PC-9 (cell line): ENCODE data around the gene ITIH5. TPM values are rescaled to one million over a fixed set of nuclear protein-coding genes. Genes with fewer than 3 reads are reported as not detected.

Experiments used
- BruUV-seq: library from RNA; stranded (reverse); fragments of 400-500 nt; replicated peaks from 2 replicates; lab custom pipeline; 2021; lab: Mats Ljungman, UMichigan
- CTCF ChIA-PET: fragments of 300-600 bp; sonication (Branson Sonifier 250); formaldehyde crosslinking; loops from one replicate; lab custom pipeline; 2022; ENCODE audit warnings: antibody characterized with exemption; lab: Charles Lee
- POLR2A ChIA-PET: fragments of 300-600 bp; sonication (Branson Sonifier 250); formaldehyde crosslinking; loops from one replicate; lab custom pipeline; 2022; ENCODE audit warnings: antibody characterized with exemption; ENCODE audit not compliant: unreplicated experiment; lab: Charles Lee
- DNase-seq, 2 experiments: peaks; one replicate each; pipeline versions ENCODE4 v3.0.0 to v3.0.0-alpha.2; 2015 to 2022; ENCODE audit warnings: mixed read lengths in 1 of 2
- H2AFZ ChIP-seq: fragments of 200-600 bp; sonication (generic); 2 replicates; pipeline ENCODE4 v1.8.1; 2017; ENCODE audit warnings: antibody characterized with exemption
- H3F3A ChIP-seq: fragments of 200-600 bp; sonication (generic); 2 replicates; pipeline ENCODE4 v1.8.1; 2017; ENCODE audit warnings: antibody characterized with exemption, mild to moderate bottlenecking, low read depth; ENCODE audit not compliant: insufficient read depth
- H3K27ac ChIP-seq: fragments of 200-600 bp; sonication (generic); 2 replicates; pipeline ENCODE4 v1.6.1; 2016; ENCODE audit warnings: mixed run types
- H3K27me3 ChIP-seq: fragments of 200-600 bp; sonication (generic); 2 replicates; pipeline ENCODE4 v1.6.1; 2016; ENCODE audit warnings: low read depth, mixed run types; ENCODE audit not compliant: insufficient read depth
- H3K36me3 ChIP-seq: fragments of 200-600 bp; sonication (generic); 2 replicates; pipeline ENCODE4 v1.6.1; 2016; ENCODE audit warnings: low read depth, mixed run types
- H3K4me1 ChIP-seq: fragments of 200-600 bp; sonication (generic); replicated peaks from 2 replicates; pipeline ENCODE4 v1.6.1; 2016; ENCODE audit warnings: mixed run types; ENCODE audit not compliant: insufficient read depth
- H3K4me2 ChIP-seq: fragments of 200-600 bp; sonication (generic); 2 replicates; pipeline ENCODE4 v1.6.1; 2017; ENCODE audit warnings: mixed run types
- H3K4me3 ChIP-seq: fragments of 200-600 bp; sonication (generic); 2 replicates; pipeline ENCODE4 v1.6.1; 2016; ENCODE audit warnings: mixed run types
- H3K79me2 ChIP-seq: fragments of 200-600 bp; sonication (generic); 2 replicates; pipeline ENCODE4 v1.6.1; 2017; ENCODE audit warnings: low read depth, mixed run types
- H3K9me2 ChIP-seq: fragments of 200-600 bp; sonication (generic); 2 replicates; pipeline ENCODE4 v1.8.1; 2017; ENCODE audit warnings: mild to moderate bottlenecking; ENCODE audit not compliant: insufficient read depth
- H3K9me3 ChIP-seq: fragments of 200-600 bp; sonication (generic); 2 replicates; pipeline ENCODE4 v1.8.1; 2016; ENCODE audit warnings: low read depth; ENCODE audit not compliant: insufficient read depth
- H4K20me1 ChIP-seq: fragments of 200-600 bp; sonication (generic); 2 replicates; pipeline ENCODE4 v1.8.1; 2017; ENCODE audit not compliant: insufficient read depth
- EZH2 ChIP-seq: fragments of 200-600 bp; sonication (generic); IDR thresholded peaks from 2 replicates; pipeline ENCODE4 v1.8.0; 2017; ENCODE audit warnings: antibody characterized with exemption, low read depth
- intact Hi-C: fragments of 100-400 bp; cut with micrococcal nuclease; formaldehyde crosslinking; loops from one replicate; pipeline ENCODE4 v1.10.0; 2022; ENCODE audit not compliant: unreplicated experiment
- total RNA-seq: library from RNA; stranded (reverse); gene quantifications from 2 replicates; pipeline ENCODE4 v1.2.3, GENCODE V29; 2021
- TF ChIP-seq, protein P1 (sequence below): fragments of 200-600 bp; sonication (generic); conservative IDR thresholded peaks from 2 replicates; pipeline ENCODE4 v1.6.1; 2017; ENCODE audit warnings: mixed run types, antibody characterized with exemption, mild to moderate bottlenecking, moderate library complexity

ITIH5 gene
- total RNA-seq, 1 experiment from 2014 or later, result not detected

DNA sequence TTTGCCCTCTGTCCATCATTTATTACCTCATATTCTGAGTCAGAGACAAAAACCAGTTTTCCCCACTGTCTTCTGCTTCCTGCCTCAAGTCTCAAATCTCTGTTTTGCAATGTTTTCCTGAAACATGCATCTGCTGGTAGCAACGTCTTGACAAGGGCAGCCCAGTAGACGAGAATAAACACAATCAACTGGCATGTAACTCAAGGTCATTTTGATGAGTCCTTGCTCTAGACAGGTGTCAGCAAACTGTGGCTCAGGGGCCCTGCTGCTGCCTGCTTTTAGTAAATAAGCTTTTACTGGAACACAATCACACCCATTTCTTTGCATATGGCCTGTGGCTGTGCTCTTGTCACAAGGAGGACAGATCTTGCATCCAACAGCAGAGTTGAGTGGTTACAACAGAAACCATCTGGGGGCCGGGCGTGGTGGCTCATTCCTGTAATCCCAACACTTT lies 59.8 kb downstream of the ITIH5 start:
- CTCF ChIA-PET, result no interaction called here
- Histone ChIP-seq H3K4me2 (no peak overlapping the region), H4K20me1 (no peaks in the 10 kb centered on the region), H3F3A (no peaks in the 10 kb centered on the region), H3K9me3 (no peaks in the 10 kb centered on the region), H3K9me2 (no peaks in the 10 kb centered on the region), H3K27ac (no peak overlapping the region), H3K4me1 (no peaks in the 10 kb centered on the region), H3K79me2 (no peaks in the 10 kb centered on the region), H3K36me3 (no peaks in the 10 kb centered on the region), H2AFZ (no peak overlapping the region), H3K4me3 (no peak overlapping the region), H3K27me3 (peaks cover 49% of the 10 kb centered on the region)
- intact Hi-C loops, result no loop called here
- POLR2A ChIA-PET, result no interaction called here
- no TSS peak for BruUV-seq
- no peak for DNase-seq
- TF ChIP-seq EZH2, result no peak
- TF ChIP-seq, protein P1, sequence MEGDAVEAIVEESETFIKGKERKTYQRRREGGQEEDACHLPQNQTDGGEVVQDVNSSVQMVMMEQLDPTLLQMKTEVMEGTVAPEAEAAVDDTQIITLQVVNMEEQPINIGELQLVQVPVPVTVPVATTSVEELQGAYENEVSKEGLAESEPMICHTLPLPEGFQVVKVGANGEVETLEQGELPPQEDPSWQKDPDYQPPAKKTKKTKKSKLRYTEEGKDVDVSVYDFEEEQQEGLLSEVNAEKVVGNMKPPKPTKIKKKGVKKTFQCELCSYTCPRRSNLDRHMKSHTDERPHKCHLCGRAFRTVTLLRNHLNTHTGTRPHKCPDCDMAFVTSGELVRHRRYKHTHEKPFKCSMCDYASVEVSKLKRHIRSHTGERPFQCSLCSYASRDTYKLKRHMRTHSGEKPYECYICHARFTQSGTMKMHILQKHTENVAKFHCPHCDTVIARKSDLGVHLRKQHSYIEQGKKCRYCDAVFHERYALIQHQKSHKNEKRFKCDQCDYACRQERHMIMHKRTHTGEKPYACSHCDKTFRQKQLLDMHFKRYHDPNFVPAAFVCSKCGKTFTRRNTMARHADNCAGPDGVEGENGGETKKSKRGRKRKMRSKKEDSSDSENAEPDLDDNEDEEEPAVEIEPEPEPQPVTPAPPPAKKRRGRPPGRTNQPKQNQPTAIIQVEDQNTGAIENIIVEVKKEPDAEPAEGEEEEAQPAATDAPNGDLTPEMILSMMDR, result no peak

DNA sequence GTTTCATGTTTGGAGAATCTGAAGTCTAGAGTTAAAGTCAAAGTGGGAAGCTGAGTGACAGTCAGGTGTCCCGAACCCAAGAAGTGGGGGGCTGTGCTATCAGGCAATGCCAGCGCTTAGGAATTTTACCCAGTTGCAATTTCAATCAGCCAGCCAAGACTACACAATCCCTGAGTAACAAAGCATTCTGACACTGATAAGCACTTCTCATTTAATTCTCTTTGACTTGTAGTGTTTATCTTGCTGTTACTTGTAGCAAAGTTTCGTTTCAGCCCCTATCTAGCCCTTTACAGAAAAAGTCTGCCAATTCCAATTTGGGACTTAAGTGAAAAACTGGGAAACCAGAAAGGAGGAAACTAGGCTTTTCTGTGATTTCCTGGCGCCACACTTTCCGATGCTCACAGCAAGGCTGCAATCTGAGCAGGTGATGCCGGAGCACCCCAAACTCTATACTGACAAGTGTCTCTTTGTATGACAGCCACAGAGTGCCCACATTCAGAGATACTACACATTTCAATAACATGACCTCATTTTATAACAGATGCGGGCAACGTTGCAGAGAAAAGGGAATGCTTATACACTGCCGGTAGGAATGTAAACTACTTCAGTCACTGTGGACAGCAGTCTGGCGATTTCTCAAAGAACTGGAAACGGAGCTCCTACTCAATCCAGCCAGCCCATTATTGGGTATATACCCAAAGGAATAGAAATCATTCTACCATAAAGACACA lies 61.0 kb downstream of the ITIH5 start:
- CTCF ChIA-PET, result no interaction called here
- peaks cover 60% of the 10 kb centered on the region for H3K27me3 ChIP-seq
- no peaks in the 10 kb centered on the region for H3K36me3 ChIP-seq
- no peaks in the 10 kb centered on the region for H3F3A ChIP-seq
- no TSS peak for BruUV-seq
- no peak for TF ChIP-seq EZH2
- TF ChIP-seq, protein P1, result no peak
- H3K4me3 ChIP-seq, result no peak overlapping the region
- H3K9me3 ChIP-seq, result no peaks in the 10 kb centered on the region
- H3K79me2 ChIP-seq, result no peaks in the 10 kb centered on the region
- H3K27ac ChIP-seq, result no peak overlapping the region
- H4K20me1 ChIP-seq, result no peaks in the 10 kb centered on the region
- no peaks in the 10 kb centered on the region for H3K4me1 ChIP-seq
- intact Hi-C loops, result no loop called here
- DNase-seq, result no peak
- POLR2A ChIA-PET, result no interaction called here
- H3K4me2 ChIP-seq, result no peak overlapping the region
- H2AFZ ChIP-seq, result no peak overlapping the region
- H3K9me2 ChIP-seq, result no peaks in the 10 kb centered on the region

DNA sequence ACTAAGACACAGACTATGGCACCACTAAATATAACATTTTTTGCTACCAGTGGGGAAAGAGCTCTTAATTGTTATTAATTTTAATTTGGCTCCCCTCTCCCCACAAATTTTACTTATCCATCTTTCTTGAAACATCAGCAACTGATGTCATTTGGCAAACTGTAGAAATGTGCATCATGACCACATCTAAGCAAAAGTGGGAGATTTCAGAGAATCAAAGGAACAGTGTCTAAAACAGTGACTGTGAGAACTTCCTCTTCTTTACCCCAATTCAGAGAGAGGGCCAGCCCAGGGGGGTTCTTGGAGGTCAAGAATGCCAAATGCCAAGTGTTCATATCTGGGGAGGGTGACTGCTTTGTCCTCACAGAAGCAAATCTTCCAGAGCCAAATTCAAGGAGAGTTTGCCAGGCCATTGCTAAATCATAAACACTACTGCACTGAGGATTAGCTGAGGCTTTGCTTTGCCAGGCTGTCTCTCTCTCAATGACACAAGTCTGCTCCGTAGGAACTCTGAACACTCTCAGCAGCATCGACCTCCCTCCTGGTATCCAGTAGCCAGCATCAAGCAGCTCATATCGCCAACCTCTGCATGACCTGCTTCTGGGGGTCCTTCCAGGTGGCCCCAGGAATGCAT lies 65.6 kb downstream of the ITIH5 start:
- no peak overlapping the region for H3K27ac ChIP-seq
- no peak for DNase-seq
- BruUV-seq, result no TSS peak
- H3K9me2 ChIP-seq, result no peaks in the 10 kb centered on the region
- intact Hi-C loops, result no loop called here
- CTCF ChIA-PET, result no interaction called here
- peaks cover 57% of the 10 kb centered on the region for H3K27me3 ChIP-seq
- H2AFZ ChIP-seq, result no peak overlapping the region
- POLR2A ChIA-PET, result no interaction called here
- TF ChIP-seq, protein P1, result no peak
- H4K20me1 ChIP-seq, result no peaks in the 10 kb centered on the region
- no peaks in the 10 kb centered on the region for H3K79me2 ChIP-seq
- no peak overlapping the region for H3K4me2 ChIP-seq
- H3F3A ChIP-seq, result no peaks in the 10 kb centered on the region
- no peak overlapping the region for H3K4me3 ChIP-seq
- no peaks in the 10 kb centered on the region for H3K36me3 ChIP-seq
- H3K4me1 ChIP-seq, result no peaks in the 10 kb centered on the region
- no peaks in the 10 kb centered on the region for H3K9me3 ChIP-seq
